ENCODE measurements around the gene LUC7L3.

DNA sequence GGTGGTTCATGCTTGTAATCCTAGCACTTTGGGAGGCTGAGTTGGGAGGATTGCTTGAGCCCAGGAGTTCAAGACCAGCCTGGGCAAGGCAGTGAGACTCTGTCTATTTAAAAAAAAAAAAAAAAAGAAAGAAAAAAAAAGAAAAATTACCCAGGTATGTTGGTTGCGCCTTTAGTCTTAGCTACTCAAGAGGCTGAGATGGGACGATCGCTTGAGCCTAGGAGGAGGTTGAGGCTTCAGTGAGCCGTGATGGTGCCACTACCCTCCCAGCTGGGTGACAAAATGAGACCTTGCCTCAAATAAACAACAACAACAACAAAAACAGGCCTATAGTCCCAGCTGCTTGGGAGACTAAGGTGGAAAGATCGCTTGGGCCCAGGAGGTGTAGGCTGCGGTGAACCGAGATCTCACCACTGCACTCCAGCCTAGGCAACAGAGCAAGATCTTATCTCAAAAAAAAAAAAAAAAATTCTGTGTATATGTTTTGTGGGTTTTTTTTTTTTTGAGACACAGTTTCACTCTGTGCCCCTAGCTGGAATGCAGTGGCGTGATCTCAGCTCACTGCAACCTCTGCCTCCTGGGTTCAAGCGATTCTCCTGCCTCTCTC is 60.4 kb downstream of the LUC7L3 start:
- TF ChIP-seq, protein P1, sequence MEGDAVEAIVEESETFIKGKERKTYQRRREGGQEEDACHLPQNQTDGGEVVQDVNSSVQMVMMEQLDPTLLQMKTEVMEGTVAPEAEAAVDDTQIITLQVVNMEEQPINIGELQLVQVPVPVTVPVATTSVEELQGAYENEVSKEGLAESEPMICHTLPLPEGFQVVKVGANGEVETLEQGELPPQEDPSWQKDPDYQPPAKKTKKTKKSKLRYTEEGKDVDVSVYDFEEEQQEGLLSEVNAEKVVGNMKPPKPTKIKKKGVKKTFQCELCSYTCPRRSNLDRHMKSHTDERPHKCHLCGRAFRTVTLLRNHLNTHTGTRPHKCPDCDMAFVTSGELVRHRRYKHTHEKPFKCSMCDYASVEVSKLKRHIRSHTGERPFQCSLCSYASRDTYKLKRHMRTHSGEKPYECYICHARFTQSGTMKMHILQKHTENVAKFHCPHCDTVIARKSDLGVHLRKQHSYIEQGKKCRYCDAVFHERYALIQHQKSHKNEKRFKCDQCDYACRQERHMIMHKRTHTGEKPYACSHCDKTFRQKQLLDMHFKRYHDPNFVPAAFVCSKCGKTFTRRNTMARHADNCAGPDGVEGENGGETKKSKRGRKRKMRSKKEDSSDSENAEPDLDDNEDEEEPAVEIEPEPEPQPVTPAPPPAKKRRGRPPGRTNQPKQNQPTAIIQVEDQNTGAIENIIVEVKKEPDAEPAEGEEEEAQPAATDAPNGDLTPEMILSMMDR (IDR thresholded peaks at IDR 0.05; ENCODE audit: poor library complexity) = no peak
- TF ChIP-seq EZH2phosphoT487 (IDR thresholded peaks at IDR 0.05; ENCODE audit: low read depth, severe bottlenecking, unreplicated experiment) (no peak), EZH2 (IDR thresholded peaks at IDR 0.05; ENCODE audit: borderline replicate concordance) (no peak)
